HCT116 (cell line): ENCODE data around the gene ARHGEF16.

ENCODE experiments used
- EZH2phosphoT487 ChIP-seq: fragments of 200-600 bp; IDR thresholded peaks from 2 replicates; pipeline ENCODE4 v1.6.1; 2018; ENCODE audit warnings: antibody characterized with exemption, borderline replicate concordance
- POLR2A ChIP-seq: IDR thresholded peaks from 2 replicates; pipeline ENCODE4 v1.7.0; 2011; ENCODE audit warnings: borderline replicate concordance; ENCODE audit not compliant: insufficient read depth, insufficient read length; ENCODE audit errors: extremely low read depth
- POLR2AphosphoS5 ChIP-seq: IDR thresholded peaks from 2 replicates; pipeline ENCODE4 v1.6.1; 2011; ENCODE audit warnings: mild to moderate bottlenecking, low read depth, low read length, moderate library complexity
- TF ChIP-seq, protein P1 (sequence below), 3 experiments: fragments of 200-600 bp in 1 of 3; sonication (generic) in 1 of 3; IDR thresholded peaks in 2 of 3; conservative IDR thresholded peaks in 1 of 3; 2 replicates each; pipeline ENCODE4 v1.5.1; 2012 to 2017; ENCODE audit warnings: low read depth in 2 of 3, low read length in 2 of 3, antibody characterized with exemption in 1 of 3, borderline replicate concordance in 1 of 3, control low read depth in 1 of 3, mild to moderate bottlenecking in 1 of 3, mixed read lengths in 1 of 3, mixed run types in 1 of 3, moderate library complexity in 1 of 3; ENCODE audit not compliant: insufficient read depth in 1 of 3

DNA sequence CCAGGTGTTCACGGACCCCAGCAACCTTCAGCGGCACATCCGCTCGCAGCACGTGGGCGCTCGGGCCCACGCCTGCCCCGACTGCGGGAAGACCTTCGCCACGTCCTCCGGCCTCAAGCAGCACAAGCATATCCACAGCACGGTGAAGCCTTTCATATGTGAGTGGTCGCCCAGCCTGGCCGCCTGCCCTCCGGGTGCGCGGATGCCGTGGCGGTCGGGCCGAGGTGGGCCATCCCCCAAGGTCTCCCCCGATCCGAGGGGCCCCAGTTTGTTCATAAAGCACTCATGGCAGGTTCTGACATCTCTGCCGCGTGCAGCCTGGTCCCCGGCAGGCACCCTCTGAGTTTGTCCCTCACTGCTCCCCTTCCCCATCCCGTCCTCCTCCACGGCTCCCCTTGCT is 49.0 kb upstream of the ARHGEF16 start:
- TF ChIP-seq, protein P1, sequence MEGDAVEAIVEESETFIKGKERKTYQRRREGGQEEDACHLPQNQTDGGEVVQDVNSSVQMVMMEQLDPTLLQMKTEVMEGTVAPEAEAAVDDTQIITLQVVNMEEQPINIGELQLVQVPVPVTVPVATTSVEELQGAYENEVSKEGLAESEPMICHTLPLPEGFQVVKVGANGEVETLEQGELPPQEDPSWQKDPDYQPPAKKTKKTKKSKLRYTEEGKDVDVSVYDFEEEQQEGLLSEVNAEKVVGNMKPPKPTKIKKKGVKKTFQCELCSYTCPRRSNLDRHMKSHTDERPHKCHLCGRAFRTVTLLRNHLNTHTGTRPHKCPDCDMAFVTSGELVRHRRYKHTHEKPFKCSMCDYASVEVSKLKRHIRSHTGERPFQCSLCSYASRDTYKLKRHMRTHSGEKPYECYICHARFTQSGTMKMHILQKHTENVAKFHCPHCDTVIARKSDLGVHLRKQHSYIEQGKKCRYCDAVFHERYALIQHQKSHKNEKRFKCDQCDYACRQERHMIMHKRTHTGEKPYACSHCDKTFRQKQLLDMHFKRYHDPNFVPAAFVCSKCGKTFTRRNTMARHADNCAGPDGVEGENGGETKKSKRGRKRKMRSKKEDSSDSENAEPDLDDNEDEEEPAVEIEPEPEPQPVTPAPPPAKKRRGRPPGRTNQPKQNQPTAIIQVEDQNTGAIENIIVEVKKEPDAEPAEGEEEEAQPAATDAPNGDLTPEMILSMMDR (IDR thresholded peaks at IDR 0.05 in 2 of 3, conservative IDR thresholded peaks at IDR 0.05 in 1 of 3; ENCODE audit: borderline replicate concordance in 1 of 3, insufficient read depth in 1 of 3, low read depth in 2 of 3, low read length in 2 of 3): no peak
- no peak for TF ChIP-seq POLR2AphosphoS5
- TF ChIP-seq POLR2A: no peak
- TF ChIP-seq EZH2phosphoT487: no peak
